NCI-H187 (cell line): Measurements from ENCODE around the gene PTPRK.
"Not testable (repeated sequence)": the region's sequence is repeated elsewhere in the genome, so short reads cannot be mapped to it uniquely, and the experiment has no call there.

Experiments used
- DNase-seq, 2 experiments: peaks; one replicate each; lab custom pipeline; 2025; lab: John Stamatoyannopoulos, UW

PTPRK gene

DNA sequence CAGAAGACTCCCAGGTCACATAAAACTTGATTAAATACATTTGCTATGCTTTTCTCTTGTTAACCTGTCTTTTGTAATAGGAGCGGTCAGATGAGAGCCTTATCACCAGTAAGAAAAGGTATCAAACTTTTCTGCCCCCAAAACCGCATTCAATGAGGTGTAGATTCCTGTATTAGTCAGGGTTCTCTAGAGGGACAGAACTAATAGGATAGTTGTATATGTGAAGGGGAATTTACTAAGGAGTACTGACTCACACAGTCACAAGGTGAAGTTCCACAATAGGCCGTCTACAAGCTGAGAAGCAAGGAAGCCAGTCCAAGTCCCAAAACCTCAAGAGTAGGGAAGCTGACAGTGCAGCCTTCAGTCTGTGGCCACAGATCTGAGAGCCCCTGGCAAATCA is 32.7 kb downstream of the PTPRK start:
- DNase-seq = no peak

DNA sequence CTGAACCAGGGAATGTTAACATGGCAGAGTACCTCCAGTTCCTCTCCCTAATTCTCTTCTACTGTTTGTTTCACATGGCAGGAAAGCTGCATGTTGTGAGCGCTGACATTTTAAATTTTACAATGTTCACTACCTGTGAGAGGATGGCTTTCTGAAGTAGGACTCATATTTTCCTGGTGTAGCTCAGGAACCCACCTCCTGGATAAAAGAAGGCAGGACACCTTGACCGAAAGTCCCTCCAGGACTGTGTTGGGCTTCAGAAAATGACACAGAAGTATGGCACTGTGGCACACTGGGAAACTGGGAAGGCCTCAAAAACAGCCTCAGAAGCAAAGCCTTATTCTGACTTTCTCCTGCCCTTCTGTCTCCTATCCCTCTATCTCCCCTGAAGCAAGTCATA is 33.3 kb downstream of the PTPRK start:
- no peak for DNase-seq

DNA sequence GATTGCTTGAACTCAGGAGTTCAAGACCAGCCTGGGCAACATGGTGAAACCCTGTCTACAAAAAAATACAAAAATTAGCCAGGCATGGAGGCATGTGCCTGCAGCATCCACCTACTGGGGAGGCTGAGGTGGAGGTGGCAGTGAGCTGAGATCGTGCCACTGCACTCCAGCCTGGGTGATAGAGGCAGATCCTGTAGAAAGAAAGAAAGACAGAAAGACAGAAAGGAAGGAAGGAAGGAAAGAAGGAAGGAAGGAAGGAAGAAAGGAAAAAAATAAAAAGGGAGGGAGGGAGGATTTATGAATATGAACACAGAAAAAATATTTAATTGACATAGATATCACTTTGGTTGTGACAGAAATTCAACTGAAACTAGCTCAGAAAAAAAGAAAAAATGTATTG is 33.8 kb downstream of the PTPRK start:
- DNase-seq = not testable (repeated sequence)

DNA sequence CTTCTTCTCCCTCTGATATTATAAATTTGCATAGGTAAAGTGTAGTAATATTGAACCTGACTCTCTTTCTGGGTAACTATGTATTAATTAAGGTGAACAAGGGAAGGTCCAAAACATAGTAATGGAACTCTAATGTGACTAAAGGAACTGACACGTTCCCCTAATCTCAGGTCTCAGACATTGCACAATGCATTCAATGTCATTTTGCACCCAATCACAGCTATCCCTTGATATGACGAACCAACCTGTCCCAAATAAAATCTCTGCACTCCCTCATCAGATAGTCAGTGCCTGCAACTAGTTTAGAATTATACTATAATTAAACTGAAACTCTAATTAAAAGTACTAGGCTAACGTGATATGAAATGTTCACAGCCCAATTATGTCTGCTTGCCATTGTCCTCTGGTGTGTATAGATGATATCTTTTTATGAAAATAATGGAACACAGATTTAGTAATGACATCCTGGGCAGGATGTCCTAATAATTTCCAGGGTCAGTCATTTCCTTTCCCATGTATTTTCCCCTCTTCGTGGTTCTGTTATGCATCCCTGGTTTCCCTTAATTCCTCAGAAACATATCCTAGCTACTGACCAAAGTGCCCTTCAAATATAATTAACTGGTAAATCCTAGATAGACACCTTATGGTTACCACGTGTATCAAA is 36.8 kb downstream of the PTPRK start:
- no peak for DNase-seq

DNA sequence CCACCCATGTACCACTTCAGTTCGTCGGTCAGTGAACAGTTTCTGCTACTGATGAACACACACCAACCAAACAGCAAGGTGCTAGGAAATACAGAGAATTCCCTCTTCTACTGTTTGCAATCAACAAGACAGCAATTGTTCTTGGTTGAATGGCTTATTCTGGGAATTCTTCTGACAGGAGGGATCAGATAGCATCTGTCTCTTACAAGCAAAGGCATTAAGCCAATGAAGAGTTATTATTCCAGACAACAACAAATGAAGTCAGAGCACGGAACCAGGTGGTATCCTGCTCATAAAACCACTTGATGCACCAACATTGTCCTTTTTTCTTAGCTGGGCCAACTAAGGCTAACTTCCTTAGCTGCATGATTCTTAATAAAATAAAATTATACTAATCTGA is 37.8 kb downstream of the PTPRK start:
- no peak for DNase-seq

DNA sequence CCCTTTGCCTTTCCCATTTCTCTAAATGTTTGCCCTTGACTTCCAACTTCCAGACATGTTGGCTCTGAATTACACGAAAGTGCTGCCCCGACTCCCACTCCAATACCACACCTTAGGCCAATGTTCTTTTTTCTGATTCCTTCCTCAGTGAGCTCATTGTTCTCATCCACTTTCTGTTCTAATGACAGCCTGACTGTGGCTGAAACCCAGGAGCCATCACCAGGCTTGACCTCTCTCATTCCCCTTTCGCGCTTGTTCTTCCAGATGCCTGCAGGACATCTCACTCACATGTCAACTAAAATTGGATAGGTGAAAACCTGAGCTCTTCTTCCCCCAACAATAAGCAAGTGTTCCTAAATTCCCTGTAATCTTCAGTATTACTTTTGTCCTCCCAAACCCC is 40.4 kb downstream of the PTPRK start:
- DNase-seq = no peak

DNA sequence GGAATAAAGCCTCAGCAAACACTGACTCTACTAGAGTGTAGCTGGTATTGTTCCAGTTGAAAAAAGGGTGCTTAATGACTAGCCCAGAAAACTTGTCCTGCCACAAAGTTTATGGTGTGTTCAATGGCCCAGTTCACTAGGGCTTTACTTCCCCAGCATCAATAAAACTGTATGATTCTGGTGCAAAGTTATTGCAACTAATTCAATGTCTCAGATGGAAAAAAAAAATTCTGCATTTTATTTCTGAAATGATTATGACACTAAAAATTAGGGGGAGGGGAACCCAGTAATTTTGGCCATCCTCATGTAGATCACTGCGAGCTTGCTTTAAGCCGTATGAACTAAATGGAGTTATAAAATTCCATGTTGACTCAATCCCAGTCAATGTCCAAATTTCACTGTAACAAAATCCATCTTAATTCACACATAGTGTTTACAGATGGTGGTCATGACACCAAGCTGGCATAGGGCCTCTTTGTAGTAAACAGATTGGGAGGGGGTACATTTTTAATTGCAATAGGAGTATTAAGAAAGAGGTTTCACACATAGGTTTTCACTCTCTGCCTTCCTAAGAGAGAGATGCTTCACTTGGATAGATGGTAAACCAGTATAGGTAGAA is 41.2 kb downstream of the PTPRK start:
- no peak for DNase-seq

DNA sequence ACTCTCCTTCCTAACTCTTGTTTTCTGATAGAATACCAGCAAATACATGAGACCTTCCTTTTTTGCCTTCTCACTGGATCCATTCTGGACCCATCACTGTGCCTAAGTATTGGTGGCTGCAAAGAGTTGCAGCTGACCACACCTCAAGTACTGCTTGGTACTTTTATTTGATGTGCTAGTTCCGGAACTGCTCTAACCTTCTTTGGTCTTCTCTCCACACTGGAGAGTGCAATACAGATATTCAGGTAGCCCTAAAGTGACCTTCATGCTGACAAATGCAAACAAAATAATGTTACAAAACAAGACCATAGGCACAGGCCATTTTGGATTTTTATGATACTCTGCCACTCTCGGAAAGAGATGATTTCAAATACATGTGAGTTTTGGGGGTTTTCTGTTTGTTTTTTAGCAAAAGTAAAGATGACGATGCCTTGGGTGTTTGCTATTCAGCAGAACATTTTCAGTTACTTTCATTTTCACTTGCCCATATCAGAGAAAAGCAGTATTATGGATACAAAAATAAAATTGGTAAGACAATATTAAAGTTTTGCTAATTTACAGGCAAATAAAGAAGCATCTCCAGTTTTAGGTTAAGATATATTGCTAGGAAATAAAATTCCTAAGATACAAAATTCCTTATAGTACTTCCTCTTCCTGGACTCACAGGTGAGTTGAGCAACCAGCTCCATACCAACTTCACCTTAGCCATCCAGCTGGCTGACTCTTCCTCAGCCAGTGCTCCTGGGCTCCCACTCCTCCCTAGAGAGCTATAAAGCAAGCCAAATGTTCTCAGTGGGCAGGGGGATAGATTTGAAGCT is 42.0 kb downstream of the PTPRK start:
- DNase-seq = no peak

DNA sequence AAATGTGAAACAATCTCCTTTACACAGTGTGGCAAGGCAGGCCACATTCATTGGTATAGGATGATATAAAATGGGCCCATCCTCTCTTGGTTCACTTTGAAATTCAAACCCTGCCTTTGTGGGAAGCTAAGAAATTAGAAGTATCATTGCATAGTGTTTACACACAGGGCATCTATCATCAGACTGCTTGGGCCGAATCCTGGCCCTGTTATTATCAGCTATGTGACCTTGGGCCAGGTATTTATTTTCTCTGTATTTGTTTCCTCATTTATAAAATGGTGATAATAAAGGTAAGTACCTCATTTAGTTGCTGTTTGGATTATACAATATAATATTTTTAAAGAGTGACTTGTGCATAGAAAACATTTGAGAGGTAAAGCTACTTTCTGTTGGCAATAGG is 45.5 kb downstream of the PTPRK start:
- no peak for DNase-seq

DNA sequence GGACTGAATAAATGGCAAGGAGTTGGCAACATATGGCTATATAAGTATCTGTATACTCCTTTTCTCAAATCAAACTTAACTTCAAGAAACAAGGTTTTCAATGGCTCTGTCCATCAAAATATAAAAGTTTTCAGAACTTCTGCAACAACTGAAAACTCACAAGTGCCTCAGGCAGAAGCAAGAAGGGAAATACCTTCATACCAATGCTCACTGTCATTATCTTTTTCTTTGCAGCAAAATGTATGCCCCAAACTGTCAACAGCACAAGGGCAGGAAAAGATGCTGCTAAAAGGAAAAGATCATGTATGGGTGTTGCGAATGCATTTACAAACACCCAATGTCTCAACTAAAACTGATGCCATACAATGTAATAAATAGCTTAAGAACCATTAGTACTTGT is 45.9 kb downstream of the PTPRK start:
- no peak for DNase-seq

DNA sequence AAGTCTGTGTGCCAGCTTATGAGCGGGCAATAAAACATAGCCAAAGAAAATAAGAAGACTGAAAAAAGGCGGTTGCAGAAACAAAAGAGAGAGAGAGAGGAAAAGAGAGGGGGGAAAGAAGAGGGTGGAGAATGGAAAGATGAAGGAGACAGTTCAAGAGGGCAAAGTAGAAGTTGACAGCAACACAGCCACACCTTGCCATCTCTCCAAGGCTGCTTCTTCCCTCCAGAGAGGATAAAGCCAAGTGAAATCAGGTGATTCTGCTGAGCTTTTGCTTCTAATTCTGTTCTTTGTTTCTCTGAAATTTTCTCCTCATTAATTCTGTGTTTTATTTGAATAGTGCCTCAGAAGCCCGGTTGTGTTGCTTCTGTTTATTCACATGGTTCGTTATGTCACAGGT is 48.5 kb downstream of the PTPRK start:
- DNase-seq = no peak

DNA sequence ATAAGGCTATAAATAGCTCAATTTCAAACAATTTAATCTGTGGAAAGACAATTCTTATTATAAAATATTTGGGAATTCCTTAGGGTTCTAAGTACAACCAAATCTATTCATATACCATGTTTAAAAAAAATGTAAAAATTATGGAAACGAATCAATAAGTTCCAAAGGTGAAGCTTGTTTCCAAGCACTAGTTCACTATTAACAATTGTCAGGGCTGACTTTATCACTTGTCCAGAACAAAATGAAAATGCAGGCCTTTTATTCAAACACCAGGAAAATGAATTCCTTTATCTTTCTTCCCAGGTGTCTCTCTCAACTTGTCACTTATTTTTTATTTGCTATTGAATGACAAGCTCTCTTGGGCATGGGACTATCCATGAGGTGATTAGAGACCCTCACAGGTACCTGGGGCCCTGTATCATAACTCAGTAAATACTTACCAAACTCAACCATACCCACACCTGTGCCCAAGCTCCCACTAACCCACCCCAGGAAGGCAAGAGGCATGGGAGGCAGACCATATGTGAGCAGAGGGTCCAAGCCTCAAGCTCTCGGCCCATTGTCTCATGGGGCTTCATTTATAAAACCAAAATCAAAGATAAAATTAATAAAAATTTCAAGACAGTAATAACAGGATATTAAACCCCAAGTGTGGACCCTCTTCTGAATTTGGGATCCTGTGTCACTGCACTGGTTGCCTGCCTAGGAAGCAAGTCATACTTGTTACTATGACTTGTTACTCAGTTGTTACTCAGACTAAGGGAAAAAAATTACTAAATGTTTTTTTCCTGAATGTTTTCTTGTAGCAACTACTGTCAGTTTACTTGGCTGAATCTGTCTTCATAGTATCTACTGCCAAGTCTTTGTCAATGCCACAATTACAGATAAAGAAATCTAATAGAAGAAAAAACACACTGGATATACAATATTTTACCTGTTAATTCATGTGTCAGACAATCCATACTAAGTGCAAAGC is 54.7 kb downstream of the PTPRK start:
- DNase-seq = no peak

DNA sequence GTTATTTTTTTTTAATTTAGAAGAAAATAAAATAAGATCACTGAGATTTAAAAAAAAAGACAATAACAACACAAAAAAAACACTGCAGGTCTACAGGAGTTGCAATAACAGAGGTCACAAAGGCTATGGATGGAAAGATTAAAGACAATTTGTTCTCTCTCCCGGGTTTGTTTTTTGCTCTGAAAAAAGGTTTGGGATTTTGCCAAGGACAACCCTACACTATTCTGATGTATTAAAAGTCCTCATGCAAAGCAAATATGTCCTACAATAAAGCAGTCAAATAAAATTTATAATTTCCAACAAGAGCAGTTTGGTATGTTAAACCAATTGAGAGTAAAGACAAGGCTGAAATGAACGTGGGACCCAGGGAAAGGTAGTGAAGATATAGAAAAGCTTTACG is 55.6 kb downstream of the PTPRK start:
- no peak for DNase-seq

DNA sequence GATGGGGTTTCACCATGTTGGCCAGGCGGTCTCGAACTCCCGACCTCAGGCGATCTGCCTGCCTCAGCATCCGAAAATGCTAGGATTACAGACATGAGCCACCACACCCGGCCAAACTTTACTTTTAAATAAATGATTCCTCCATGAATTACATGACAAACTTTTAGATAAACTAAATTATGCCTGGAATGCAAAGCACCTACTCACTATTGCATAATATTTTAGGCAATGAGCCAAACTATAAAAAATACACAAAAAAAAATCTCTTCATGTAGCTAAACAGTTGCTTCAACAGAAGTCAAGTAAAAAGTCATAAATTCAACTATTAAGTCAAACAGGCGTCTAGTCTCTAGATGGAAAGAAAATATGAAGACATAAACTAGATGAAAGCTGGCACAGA is 56.5 kb downstream of the PTPRK start:
- no peak for DNase-seq

DNA sequence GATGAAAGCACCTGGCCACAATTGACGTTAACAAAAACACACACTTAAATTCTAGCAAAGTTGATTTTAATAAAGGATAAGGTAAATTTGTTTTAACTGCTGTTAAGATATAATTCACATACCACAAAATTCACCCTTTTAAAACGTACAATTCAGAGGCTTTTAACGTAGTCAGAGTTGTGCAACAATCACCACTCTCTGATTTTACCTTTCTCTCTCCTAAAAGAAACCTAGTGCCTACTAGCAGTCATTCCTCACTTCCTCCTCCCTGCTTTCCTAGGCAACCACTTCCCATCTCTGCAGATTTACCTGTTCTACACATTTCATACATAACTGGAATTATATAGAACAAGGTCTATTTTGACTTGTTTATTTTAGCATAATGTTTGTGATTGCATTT is 58.9 kb downstream of the PTPRK start:
- DNase-seq = no peak

DNA sequence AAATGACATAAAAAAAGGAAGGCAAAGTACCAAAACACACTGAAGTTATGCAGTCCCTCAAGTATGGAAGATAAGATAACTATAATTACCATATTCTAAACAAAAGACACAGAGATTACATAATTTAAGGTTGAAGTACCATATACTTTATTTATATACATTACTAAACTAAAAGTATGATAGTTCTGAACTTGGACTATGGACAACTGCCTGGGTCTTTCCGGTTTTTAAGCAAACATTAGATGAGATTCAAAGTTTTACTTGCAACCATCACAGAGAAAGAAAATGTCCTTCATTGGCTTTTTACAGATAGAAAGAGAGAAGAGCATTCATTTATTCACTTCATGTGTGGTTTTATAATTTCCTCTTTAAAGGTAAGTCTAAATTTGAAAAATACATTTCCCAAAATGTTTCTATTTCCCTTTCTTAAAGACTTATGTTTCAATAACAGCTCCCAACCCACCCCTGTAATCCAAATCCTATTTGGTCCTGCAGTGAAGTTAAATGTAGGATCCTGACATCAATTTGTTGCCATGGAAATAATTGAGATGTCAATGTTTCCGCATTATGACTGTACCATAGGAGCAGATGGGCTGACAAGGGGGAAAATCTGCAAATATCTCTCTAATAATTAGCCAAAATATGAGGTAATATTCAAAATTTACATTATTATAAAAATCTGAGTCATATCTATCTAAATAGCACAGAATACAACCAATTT is 63.7 kb downstream of the PTPRK start:
- no peak for DNase-seq

DNA sequence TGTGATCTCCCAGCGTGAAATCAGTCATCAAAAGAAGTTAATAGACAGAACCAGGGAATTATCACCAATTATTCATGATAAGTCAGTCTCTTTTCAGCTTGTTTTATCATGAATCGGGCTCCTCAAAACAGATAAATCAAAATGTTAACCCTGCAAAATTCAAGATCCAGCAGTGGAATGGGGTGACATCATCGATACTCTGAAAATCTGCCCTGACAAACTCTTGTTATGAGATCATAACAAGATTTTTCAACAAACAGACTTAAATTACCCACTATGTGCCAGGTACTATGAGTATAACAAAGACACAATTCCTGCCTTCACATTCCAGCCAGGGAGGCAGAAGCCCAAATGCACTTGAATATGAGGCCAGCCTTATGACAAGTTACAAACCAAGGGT is 64.4 kb downstream of the PTPRK start:
- DNase-seq = no peak

DNA sequence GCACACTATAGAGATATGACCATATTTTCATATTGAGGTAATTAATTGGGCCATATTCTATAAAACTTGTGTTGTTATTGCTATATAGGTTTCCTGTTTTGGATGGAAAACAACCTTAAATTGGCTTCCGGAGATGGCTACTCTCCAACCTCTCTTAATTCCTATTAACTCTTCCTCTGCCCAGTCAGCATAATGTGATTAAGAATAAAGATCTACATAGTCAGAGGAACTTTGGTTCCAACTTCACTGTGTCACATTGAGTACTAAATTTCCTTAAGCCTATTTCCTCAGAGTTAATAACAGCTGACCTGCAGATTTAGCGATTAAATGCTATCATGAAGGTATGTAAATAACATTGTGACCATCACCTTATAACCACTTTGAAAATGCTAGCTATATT is 67.7 kb downstream of the PTPRK start:
- DNase-seq = no peak

DNA sequence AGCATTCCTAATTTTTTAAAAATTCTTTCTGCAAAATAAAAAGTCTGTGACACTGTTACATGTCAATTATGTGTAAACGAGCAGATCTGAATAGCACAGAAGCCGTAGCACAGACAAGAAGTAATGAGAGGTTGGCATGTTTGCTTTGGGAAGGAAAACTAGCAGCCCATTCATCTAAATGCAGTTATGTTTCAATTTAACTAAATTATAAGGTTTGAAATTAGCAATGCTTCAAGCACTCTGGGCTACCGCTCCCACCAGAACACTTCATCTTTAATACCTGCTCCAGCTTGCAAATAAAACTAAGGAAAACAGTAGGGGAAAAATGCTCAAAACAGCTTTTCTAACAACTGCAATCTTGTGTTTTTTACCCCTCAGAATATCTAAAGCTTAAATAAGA is 73.9 kb downstream of the PTPRK start:
- no peak for DNase-seq

DNA sequence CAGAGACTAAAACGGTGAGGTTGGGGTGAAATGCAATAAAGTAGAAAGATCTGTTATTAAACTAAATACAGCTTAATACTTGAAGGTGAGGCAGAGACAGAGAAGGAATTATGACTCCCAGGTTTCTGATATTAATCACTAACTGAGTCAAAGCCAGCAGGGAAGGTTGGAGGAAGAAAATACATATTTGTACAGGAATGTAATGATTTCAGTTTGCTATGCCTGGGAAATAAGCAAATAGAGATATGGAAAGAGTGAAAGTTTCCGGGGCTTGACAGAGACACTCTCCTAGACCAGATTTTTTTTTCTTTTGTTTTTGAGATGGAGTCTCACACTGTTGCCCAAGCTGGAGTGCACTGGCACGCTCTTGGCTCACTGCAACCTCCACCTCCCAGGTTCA is 76.8 kb downstream of the PTPRK start:
- no peak for DNase-seq

DNA sequence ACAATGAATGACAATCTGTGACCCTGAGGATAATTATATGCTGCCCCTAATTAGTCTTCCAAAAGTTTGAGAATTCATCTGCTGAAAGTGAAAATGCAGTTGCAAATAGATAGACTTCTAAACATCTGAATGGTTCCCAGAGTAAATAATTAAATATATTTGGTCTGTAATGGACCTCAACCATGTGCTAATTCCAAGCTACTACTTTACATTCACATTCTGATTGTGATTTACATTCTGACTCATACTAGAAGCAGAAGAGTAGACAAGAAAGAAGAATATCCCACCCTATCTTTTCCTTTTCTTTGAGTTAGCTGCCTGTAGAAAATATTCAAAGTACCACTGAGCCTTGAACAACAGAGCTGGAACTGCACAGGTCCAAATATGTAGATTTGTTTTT is 80.8 kb downstream of the PTPRK start:
- no peak for DNase-seq

DNA sequence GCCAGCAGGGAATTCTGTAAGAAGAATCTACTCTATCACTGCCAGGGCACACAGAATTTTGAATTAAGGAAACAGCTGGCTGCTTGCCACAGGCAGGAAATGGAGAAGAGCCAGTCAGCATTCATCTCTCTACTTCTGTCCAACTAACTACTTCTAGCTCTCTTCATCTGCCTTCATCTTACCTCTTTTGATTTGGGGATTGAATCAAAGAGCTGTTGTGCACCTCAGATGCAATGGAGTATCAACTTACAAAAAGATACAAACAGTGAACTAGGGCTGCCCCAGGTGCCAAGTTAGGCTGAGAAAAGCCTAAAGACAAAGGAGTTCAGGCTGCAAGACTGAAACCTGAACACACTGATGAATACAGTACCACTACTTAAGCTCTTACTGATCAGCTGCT is 82.0 kb downstream of the PTPRK start:
- DNase-seq = no peak
